Keratinocyte (primary cell): ENCODE results near the gene PHF14. TPM values are rescaled to one million over a fixed set of nuclear protein-coding genes. Genes with fewer than 3 reads are reported as not detected.

ENCODE experiments used
- DNase-seq: peaks from one replicate; pipeline ENCODE4 v3.0.0-alpha.2; 2011; ENCODE audit warnings: low read depth, missing footprints, low spot score
- FAIRE-seq: peaks from 2 replicates; lab custom pipeline; 2011; peaks lifted over from hg19 to GRCh38; lab: Jason Lieb, UNC
- H2AFZ ChIP-seq: 2 replicates; pipeline ENCODE4 v1.6.0; 2012; ENCODE audit warnings: low read length, control low read depth, inconsistent platforms; ENCODE audit not compliant: control insufficient read depth
- H3K27ac ChIP-seq: 2 replicates; pipeline ENCODE4 v1.5.1; 2011; ENCODE audit warnings: low read length; ENCODE audit not compliant: control insufficient read depth, insufficient read depth
- H3K27me3 ChIP-seq: 3 replicates; pipeline ENCODE4 v1.6.0; 2011; ENCODE audit warnings: low read length; ENCODE audit not compliant: control insufficient read depth, insufficient read depth; ENCODE audit errors: extremely low read depth
- H3K36me3 ChIP-seq, 2 experiments: 2 replicates in 1 of 2; 3 replicates in 1 of 2; pipeline ENCODE4 v1.5.1; 2011; ENCODE audit warnings: low read length in 2 of 2, mild to moderate bottlenecking in 1 of 2; ENCODE audit not compliant: control insufficient read depth in 2 of 2, insufficient read depth in 2 of 2; ENCODE audit errors: extremely low read depth in 1 of 2
- H3K4me1 ChIP-seq: 3 replicates; pipeline ENCODE4 v1.5.1; 2011; ENCODE audit warnings: low read length; ENCODE audit not compliant: control insufficient read depth, insufficient read depth; ENCODE audit errors: extremely low read depth
- H3K4me2 ChIP-seq: 3 replicates; pipeline ENCODE4 v1.6.0; 2011; ENCODE audit warnings: low read depth, low read length; ENCODE audit not compliant: control insufficient read depth, insufficient read depth; ENCODE audit errors: extremely low read depth
- H3K4me3 ChIP-seq, 3 experiments: fragments of 200-600 bp in 1 of 3; sonication (generic) in 1 of 3; 2 replicates in 2 of 3; 3 replicates in 1 of 3; pipeline ENCODE4 v1.5.1; 2011 to 2016; ENCODE audit warnings: low read length in 3 of 3, mild to moderate bottlenecking in 3 of 3, control low read depth in 2 of 3, inconsistent platforms in 1 of 3, low read depth in 1 of 3, mixed read lengths in 1 of 3, mixed run types in 1 of 3, moderate library complexity in 1 of 3; ENCODE audit not compliant: control insufficient read depth in 2 of 3, insufficient read depth in 2 of 3; ENCODE audit errors: extremely low read depth in 1 of 3
- H3K79me2 ChIP-seq: 2 replicates; pipeline ENCODE4 v1.6.0; 2012; ENCODE audit warnings: low read length; ENCODE audit not compliant: control insufficient read depth, insufficient read depth
- H3K9ac ChIP-seq: 3 replicates; pipeline ENCODE4 v1.6.0; 2011; ENCODE audit warnings: low read length; ENCODE audit not compliant: control insufficient read depth, insufficient read depth; ENCODE audit errors: extremely low read depth
- H3K9me1 ChIP-seq: 3 replicates; pipeline ENCODE4 v1.6.0; 2011; ENCODE audit warnings: low read length; ENCODE audit not compliant: control insufficient read depth, insufficient read depth; ENCODE audit errors: extremely low read depth
- H3K9me3 ChIP-seq: 2 replicates; pipeline ENCODE4 v1.5.1; 2012; ENCODE audit warnings: low read depth, low read length; ENCODE audit not compliant: control insufficient read depth
- H4K20me1 ChIP-seq: 3 replicates; pipeline ENCODE4 v1.6.0; 2011; ENCODE audit warnings: low read length; ENCODE audit not compliant: control insufficient read depth, insufficient read depth; ENCODE audit errors: extremely low read depth
- CTCF ChIP-seq, 3 experiments: IDR thresholded peaks in 1 of 3; conservative IDR thresholded peaks in 1 of 3; optimal IDR thresholded peaks in 1 of 3; 2 replicates in 2 of 3; 3 replicates in 1 of 3; pipeline versions ENCODE3 to v1.5.1; 2011; ENCODE audit warnings: low read length in 3 of 3, mild to moderate bottlenecking in 3 of 3, moderate library complexity in 2 of 3, control low read depth in 1 of 3, inconsistent platforms in 1 of 3; ENCODE audit not compliant: insufficient read depth in 2 of 3; ENCODE audit errors: extremely low read depth in 1 of 3
- EZH2 ChIP-seq: IDR thresholded peaks from one replicate; pipeline ENCODE4 v1.6.1; 2012; ENCODE audit warnings: inconsistent platforms, mild to moderate bottlenecking, low read length, moderate library complexity
- dilution Hi-C: fragments of 300-500 bp; cut with MboI; formaldehyde crosslinking; loops from one replicate; pipeline ENCODE4 v1.7.0; 2020; ENCODE audit warnings: low sequenced_read_pairs; ENCODE audit not compliant: extremely low pct_ligation_motif_present
- polyA plus RNA-seq, 5 experiments: library from polyadenylated mRNA; depleted of rRNA in 3 of 5; stranded (reverse) in 3 of 5; stranded (forward) in 1 of 5; unstranded in 1 of 5; fragments of >200 nt; gene quantifications; 1 replicate in 1 of 5; 2 replicates in 3 of 5; 3 replicates in 1 of 5; pipeline versions ENCODE4 v1.2.1 to v1.2.3, GENCODE V29; 2011 to 2012; ENCODE audit warnings: missing spikeins in 2 of 5, low read depth in 1 of 5, low replicate concordance in 1 of 5

The PHF14 gene
- polyA plus RNA-seq, 1 donor (not counting 4 experiments of a cell fraction or from before 2014, with no cell fraction given) = 16.9 TPM

GRCh38 chr7:11069591-11069990 lies 95.9 kb downstream of the PHF14 start:
- DNase-seq (no peak), FAIRE-seq (no peak)
- Histone ChIP-seq H2AFZ (no peak overlapping the region), H4K20me1 (no peaks in the 10 kb centered on the region), H3K36me3 (no peaks in the 10 kb centered on the region), H3K79me2 (no peaks in the 10 kb centered on the region), H3K27me3 (no peaks in the 10 kb centered on the region), H3K9ac (no peak overlapping the region), H3K9me1 (no peaks in the 10 kb centered on the region), H3K27ac (no peak overlapping the region), H3K4me1 (no peaks in the 10 kb centered on the region), H3K4me2 (no peak overlapping the region), H3K9me3 (no peaks in the 10 kb centered on the region), H3K4me3 (no peak overlapping the region)
- dilution Hi-C loops = no loop called here
- TF ChIP-seq EZH2 = no peak
- no peak for TF ChIP-seq CTCF (optimal IDR thresholded peaks at IDR 0.05 in 1 of 3, IDR thresholded peaks at IDR 0.05 in 1 of 3, conservative IDR thresholded peaks at IDR 0.05 in 1 of 3; ENCODE audit: extremely low read depth in 1 of 3, insufficient read depth in 2 of 3, low read length in 3 of 3)

GRCh38 chr7:11077816-11078215 lies 104.1 kb downstream of the PHF14 start:
- peaks cover 5% of the 10 kb centered on the region for H3K4me1 ChIP-seq
- H2AFZ ChIP-seq = no peak overlapping the region
- no peaks in the 10 kb centered on the region for H3K9me1 ChIP-seq
- no peaks in the 10 kb centered on the region for H3K79me2 ChIP-seq
- H3K27ac ChIP-seq = no peak overlapping the region
- no peaks in the 10 kb centered on the region for H3K9me3 ChIP-seq
- H3K36me3 ChIP-seq = no peaks in the 10 kb centered on the region
- H4K20me1 ChIP-seq = no peaks in the 10 kb centered on the region
- no peak overlapping the region for H3K4me3 ChIP-seq
- TF ChIP-seq EZH2 (no peak), CTCF (optimal IDR thresholded peaks at IDR 0.05 in 1 of 3, IDR thresholded peaks at IDR 0.05 in 1 of 3, conservative IDR thresholded peaks at IDR 0.05 in 1 of 3; ENCODE audit: extremely low read depth in 1 of 3, insufficient read depth in 2 of 3, low read length in 3 of 3) (no peak)
- no peak overlapping the region for H3K4me2 ChIP-seq
- DNase-seq (no peak), FAIRE-seq (no peak)
- no peak overlapping the region for H3K9ac ChIP-seq
- no peaks in the 10 kb centered on the region for H3K27me3 ChIP-seq
- dilution Hi-C loops = no loop called here
